ENCODE results near the gene CD300E. TPM values are rescaled to one million over a fixed set of nuclear protein-coding genes. Genes with fewer than 3 reads are reported as not detected.

Gene CD300E
- 0.08 TPM for total RNA-seq

DNA sequence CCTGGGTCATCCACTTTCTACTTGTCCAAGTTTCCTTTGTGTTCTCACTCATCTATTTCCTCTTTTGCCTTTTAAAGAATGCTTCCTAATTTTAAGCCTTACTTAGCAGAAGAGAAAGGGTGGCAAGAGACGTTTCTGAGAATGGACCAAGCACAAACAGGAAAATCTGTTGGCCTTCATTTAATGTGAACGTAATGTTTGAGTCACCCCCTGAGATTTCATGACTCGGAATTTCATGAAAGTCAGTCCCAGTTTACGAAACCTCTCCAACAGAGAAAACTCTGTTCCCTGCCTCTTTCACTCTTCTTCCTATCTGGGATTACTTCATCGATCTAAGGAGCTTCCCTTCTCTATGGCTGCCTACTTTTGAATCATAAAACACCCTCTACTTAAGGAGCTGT is at the start of gene CD300E:
Gene CD300E, minus strand, starts transcription at position 46 of the 401 bp plus-strand sequence. CDS start 117 bp downstream, outside the sequence.
- no peak for ATAC-seq
- DNase-seq (ENCODE audit: low spot score) = no peak

- ATAC-seq (peak; percentile 92), DNase-seq (ENCODE audit: low spot score) (peak; percentile 57)
Measured at GRCh38 chr17:74671031-74671771, 47.7 kb upstream of the CD300E start.

DNA sequence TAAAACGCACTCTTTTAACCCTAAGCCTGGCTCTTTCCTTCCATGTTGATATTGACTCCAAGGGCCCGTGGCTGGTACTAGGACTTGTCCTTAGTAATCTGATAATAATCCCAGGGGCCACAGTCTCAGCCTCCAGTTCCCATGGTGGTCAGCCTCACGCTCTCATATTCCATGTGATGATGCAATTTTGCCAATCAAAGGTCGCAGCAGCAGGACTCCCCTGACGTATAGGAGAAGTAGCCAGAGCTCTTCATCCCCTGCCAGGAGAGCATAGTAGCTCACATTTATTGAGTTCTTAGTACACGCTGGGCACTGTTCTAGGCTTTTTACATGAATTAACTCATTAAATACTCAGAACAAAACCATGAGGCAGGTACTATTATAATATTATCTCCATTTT is 46.8 kb upstream of the CD300E start:
- no peak for DNase-seq (ENCODE audit: low spot score)
- ATAC-seq = no peak

DNA sequence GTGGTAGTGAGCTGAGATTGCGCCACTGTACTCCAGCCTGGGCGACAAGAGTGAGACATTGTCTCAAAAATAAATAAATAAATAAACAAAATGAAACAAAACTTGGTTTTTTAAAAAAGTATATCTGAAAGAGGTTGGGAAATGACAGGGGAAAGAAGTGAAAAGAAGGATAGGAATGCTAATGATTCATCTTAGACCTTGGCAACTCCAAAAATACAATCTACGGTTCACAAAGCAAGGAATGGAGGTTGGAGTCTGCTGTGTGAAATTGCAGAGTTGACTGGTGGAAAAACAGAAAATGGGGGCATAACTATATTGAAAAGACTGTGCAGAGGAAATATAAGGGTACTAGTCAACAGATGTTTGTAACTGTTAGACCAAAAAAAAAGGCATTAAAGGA is 40.0 kb upstream of the CD300E start:
- ATAC-seq (no peak), DNase-seq (ENCODE audit: low spot score) (no peak)

GRCh38 chr17:74659889-74660288 is 36.4 kb upstream of the CD300E start:
- DNase-seq (ENCODE audit: low spot score) (no peak), ATAC-seq (no peak)

DNA sequence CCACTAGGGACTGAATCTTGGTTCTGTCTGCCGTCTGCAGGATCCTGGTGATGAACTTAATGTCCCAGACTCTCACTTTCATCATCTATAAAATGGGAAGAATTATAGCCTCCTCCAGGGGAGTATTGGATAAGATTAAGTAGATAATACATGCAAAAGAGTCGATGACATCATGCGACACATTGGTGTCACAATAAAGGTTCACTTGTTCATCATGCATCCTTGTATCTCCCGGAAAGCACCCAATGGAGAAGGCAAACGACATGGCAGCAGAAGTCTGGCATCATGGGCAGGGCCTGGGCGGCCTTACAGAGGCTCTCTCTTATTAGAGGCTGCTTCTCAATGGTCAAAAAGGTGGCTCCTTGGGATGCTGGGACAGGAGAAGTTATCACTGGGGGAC is 35.1 kb upstream of the CD300E start:
- ATAC-seq = no peak
- no peak for DNase-seq (ENCODE audit: low spot score)

DNA sequence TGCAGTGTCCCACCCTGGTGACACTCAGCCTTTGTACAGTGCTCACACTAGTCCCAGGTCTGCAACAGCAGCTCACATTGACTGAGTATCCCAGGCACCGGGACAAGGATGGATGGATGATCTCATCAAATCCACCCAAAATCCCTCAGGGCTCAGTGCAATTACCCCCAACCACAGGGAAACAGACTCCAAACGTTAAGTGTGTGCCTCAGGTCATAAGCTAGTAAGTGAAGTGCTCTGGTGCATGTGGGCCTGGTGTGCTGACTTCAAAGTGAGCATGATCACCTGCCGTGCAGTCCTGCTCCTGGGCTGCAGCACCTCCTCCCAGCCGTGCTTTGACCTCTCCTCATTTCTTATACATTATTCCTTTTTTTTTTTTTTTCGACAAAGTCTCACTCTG is 31.2 kb upstream of the CD300E start:
- no peak for ATAC-seq
- DNase-seq (ENCODE audit: low spot score) = no peak

GRCh38 chr17:74652020-74652419 is 28.5 kb upstream of the CD300E start:
- ATAC-seq (no peak), DNase-seq (ENCODE audit: low spot score) (no peak)

GRCh38 chr17:74649909-74650308 is 26.4 kb upstream of the CD300E start:
- ATAC-seq = no peak
- DNase-seq (ENCODE audit: low spot score) = no peak

DNA sequence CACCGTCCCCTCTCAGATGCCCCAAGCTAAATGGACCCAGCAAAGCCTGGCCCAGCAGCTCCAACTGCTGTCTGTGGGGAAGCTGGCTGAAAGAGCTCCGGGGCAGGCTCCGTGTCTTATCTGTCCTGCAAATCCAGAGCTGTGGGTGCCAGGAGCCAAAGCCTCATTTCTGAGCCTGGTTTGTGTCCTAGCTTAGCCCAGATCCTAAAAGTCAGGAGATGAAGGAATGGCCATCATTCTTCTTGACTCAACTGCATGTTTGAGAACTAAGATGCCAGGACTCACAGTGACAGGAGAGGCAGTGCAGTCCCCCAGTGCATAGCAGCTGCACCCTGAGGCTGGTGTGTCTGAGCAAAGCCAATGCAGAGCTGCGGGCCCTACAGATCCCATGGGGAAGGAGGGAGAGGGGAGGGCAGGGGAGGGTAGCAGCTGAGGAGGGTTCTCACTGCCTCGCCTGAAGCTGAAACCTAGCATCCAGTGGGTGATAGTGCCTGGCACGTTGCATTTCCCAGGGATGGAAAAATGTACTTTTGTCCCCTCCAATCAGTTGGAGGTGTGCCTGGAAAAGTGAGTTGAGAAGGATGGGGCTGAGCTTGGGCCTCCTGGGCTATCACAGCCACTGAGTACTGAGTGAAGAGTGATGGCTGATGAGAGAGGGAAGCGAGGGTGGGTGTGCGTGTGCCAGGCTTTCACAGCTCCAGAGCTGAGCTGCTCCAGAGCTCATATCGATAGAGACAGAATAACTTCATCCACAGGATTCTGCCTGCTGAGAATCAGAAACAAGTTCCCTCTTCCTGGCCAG is 24.5 kb upstream of the CD300E start:
- no peak for DNase-seq (ENCODE audit: low spot score)
- ATAC-seq = no peak

DNA sequence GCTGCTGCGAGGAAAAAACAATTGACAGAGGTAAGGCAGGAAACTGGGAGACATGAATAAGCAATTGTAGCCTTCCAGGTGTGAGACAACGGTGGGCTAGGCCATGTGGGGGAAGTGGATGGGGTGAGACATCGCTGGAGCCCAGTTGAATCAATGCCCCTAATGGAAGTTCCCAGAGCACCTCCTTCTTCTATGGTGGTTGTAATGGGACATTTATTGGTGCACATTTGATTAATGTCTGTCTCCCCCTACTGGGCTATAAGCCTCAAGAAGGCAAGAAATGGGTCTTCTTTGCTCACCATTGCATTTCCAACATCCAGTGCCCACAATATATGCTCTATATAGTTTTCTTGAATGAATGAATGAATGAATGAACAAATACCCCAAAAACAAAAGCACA is 22.7 kb upstream of the CD300E start:
- no peak for ATAC-seq
- DNase-seq (ENCODE audit: low spot score) = no peak

GRCh38 chr17:74645010-74645409 is 21.5 kb upstream of the CD300E start:
- no peak for DNase-seq (ENCODE audit: low spot score)

DNA sequence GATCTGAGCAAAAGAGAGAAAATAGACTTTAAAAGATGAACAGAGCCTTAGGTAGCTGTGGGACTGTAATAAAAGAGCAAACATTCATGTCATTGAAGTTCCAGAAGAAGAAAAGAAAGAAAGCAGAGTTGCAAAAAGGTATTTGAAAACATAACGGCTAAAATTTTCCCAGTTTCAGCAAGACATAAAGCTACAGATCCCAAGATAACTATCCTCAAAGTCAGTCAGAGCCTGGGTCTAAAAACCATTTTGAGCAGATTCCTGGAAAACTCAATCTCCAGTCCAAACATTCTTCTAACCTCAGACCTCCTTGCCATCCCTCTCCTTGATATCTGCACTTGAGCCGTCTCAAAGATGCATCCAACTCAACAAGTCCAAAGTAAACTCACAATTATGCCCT is 20.9 kb upstream of the CD300E start:
- ATAC-seq = no peak
- DNase-seq (ENCODE audit: low spot score) = no peak

More at GRCh38 chr17:74645010-74645409, 21.5 kb upstream of the CD300E start:
- no peak for ATAC-seq

DNA sequence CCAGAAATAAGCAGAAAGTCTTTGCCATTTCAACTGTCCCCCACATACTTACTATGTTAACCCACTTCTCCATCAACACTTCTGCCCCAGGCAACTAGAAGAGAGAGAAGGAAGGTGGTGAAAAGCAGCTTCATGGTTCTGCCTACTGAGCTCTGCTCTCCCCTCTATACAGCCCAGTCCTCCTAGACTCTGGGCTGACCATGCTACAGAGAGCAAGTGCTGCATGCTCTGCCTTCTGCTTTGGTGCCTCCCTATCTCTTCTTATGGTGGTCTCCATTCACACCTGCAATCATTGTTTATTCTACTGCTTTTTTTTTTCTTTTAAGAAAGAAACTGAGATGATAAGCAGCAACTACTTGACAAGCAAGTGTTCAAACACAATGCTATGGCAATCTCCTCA is 20.3 kb upstream of the CD300E start:
- ATAC-seq = no peak

DNA sequence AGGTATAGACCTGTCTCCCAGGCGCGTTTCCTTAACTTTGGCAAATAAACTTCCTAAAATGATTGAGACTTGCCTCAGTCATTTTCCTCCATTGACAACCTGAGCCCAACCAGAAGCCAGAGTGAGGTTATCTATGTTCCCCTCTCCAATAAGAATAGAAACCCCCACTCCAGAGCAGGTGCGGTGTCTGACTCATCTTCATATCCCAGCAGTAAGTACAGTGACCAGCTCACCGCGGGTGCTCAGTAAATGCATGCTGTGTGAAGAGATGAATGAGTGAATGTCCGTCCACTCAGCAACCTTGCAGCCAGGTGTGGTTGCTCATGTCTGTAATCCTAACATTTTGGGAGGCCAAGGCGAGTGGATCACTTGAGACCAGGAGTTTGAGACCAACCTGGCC is 19.5 kb upstream of the CD300E start:
- DNase-seq (ENCODE audit: low spot score) = no peak
- no peak for ATAC-seq

More for the DNA sequence above, 20.3 kb upstream of the CD300E start:
- no peak for DNase-seq (ENCODE audit: low spot score)

GRCh38 chr17:74642556-74642955 is 19.0 kb upstream of the CD300E start:
- ATAC-seq = no peak
- no peak for DNase-seq (ENCODE audit: low spot score)

GRCh38 chr17:74641958-74642298 is 18.4 kb upstream of the CD300E start:
- DNase-seq (ENCODE audit: low spot score) (no peak), ATAC-seq (no peak)

- ATAC-seq (no peak), DNase-seq (ENCODE audit: low spot score) (no peak)
Measured at GRCh38 chr17:74641224-74641957, 17.9 kb upstream of the CD300E start.

- no peak for DNase-seq (ENCODE audit: low spot score)
- no peak for ATAC-seq
Measured at GRCh38 chr17:74639704-74640151, 16.2 kb upstream of the CD300E start.

DNA sequence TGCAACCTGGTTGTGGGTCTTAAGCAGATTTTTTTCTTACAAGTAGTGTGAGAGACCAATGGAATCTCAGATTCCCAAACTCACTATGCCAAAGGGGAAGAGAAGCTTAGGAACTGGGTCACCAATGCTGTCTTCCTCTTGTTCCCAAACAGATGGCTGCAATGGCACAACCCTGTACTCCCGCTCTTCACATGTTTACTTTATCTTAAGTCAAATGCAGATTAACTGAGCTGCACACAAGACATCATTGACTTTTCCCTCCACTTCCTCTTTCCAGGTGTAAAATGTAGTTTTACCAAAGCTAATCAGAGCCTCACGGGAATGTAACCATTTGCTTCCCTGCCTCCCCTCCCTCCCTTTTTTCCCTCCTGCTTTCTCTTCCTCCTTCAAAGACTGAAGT is 14.4 kb upstream of the CD300E start:
- DNase-seq (ENCODE audit: low spot score) (no peak), ATAC-seq (no peak)

- no peak for ATAC-seq
Measured at GRCh38 chr17:74637265-74637664, 13.7 kb upstream of the CD300E start.

More at GRCh38 chr17:74637265-74637664, 13.7 kb upstream of the CD300E start:
- DNase-seq (ENCODE audit: low spot score) = no peak

Data from left lobe of liver (tissue), 2 donors.